ENCODE results near the gene DNAI2.

Gene DNAI2, protein sequence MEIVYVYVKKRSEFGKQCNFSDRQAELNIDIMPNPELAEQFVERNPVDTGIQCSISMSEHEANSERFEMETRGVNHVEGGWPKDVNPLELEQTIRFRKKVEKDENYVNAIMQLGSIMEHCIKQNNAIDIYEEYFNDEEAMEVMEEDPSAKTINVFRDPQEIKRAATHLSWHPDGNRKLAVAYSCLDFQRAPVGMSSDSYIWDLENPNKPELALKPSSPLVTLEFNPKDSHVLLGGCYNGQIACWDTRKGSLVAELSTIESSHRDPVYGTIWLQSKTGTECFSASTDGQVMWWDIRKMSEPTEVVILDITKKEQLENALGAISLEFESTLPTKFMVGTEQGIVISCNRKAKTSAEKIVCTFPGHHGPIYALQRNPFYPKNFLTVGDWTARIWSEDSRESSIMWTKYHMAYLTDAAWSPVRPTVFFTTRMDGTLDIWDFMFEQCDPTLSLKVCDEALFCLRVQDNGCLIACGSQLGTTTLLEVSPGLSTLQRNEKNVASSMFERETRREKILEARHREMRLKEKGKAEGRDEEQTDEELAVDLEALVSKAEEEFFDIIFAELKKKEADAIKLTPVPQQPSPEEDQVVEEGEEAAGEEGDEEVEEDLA

DNA sequence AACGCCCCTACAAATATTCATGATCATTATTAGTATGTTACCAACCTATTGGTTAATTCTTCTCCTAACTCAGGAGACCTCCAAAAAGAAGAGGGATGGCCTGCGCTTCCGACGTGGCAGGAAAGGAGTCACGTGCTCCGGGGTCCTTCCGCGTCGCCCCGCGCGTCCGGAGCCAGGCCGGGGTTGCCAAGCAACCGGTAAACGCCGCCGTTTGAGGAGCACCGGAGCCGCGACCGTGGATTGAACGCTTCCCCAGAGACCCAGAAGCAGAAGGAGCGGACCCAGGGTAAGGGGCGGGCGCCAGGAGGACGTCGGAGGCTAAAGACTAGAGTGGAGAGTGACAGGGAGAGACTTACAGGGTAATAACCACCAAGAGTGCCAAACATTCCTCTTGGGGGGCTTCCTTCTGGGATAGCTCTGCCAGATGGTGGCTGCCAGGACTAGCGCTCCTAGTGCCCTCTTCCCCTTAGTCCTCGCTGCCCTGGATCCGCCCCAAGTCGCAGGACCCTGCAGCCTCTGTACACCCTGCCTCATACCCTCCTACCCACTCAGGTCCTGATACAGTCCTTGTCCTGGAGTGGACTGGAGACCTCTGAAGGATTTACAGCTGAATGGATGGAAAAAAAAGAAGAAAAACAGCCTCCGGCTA lies at the start of gene DNAI2:
TSS of gene DNAI2 (plus strand) at position 175 of the 649 bp plus-strand sequence. CDS start 7,584 bp downstream, outside the sequence.
- Histone ChIP-seq H3K9ac (ENCODE audit: low read length) (no peak within 1 kb of the TSS), H3K4me1 (ENCODE audit: control insufficient read depth, insufficient read depth, low read length) (peaks cover 26% of the 10 kb centered on the region), H3K27me3 (ENCODE audit: control insufficient read depth, insufficient read depth, low read length) (peaks cover 16% of the 10 kb centered on the region), H3K36me3 (ENCODE audit: control insufficient read depth, insufficient read depth, low read length) (no peaks in the 10 kb centered on the region), H3K27ac (ENCODE audit: low read depth, low read length) (no peak within 1 kb of the TSS), H3K4me3 (ENCODE audit: low read depth, low read length) (peak within 1 kb of the TSS; percentile 14), H3K9me3 (ENCODE audit: control insufficient read depth, insufficient read depth, low read depth, low read length) (no peaks in the 10 kb centered on the region)

DNA sequence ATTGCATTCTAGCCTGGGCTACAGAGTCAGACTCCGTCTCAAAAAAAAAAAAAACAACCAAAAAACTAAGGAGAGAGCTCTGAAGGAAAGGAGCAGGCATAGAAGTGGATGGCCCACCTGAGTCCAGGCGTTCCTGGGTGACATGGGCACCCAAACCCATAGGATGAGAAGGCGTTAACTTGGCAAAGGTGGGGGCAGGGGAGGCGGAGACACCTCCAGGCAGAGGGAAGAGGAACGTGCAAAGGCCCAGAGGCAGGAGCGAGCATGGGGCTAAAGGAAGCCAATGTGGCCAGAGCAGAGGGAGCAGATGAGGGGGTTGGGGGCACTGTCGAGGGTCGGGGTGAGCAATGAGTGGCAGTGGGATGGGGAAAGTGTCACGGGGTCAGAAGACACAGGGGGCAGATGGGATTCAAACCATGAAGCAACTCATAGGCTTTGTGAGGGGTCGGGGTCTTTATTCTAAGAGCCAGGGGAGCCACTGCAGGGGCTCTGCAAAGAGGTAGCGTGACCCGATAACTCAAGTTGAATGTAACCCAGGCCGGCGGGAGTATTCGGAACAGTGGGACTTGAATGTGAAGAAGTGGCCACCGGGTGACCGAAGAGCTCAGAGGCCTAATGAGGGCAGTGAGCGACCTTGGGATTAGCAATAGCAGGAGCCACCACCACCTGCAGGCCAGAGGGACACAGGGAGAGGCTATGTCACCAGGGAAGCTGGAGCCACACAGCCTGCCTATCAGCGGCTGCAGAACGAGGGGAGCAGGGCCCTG lies 48.9 kb upstream of the DNAI2 start:
- Histone ChIP-seq H3K4me3 (ENCODE audit: low read depth, low read length) (no peak overlapping the region), H3K4me1 (ENCODE audit: control insufficient read depth, insufficient read depth, low read length) (no peaks in the 10 kb centered on the region; the same call in 1 of the 2 replicates), H3K9ac (ENCODE audit: low read length) (no peak overlapping the region), H3K36me3 (ENCODE audit: control insufficient read depth, insufficient read depth, low read length) (no peaks in the 10 kb centered on the region), H3K27me3 (ENCODE audit: control insufficient read depth, insufficient read depth, low read length) (no peaks in the 10 kb centered on the region), H3K9me3 (ENCODE audit: control insufficient read depth, insufficient read depth, low read depth, low read length) (no peaks in the 10 kb centered on the region), H3K27ac (ENCODE audit: low read depth, low read length) (no peak overlapping the region)

DNA sequence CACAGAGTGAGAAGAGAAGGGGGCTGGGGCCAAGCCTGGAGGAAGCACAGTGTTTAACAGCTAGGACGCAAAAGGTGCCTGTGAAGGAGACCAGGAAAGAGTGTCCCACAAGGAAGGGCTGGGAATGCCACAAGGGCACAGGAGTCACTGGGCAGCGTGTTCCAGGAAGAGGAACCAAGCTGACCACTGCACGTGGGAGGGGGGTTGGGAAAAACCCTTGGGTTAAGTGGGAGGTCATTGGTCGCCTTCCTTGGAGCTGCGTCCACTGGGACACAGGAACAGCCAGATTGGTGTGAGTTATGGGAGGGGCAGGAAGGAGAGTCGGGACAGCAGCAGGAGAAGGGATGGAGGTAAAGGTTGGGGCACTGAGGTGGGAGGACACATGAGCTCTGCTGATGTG lies 47.8 kb upstream of the DNAI2 start:
- Histone ChIP-seq H3K36me3 (ENCODE audit: control insufficient read depth, insufficient read depth, low read length) (no peaks in the 10 kb centered on the region), H3K27me3 (ENCODE audit: control insufficient read depth, insufficient read depth, low read length) (no peaks in the 10 kb centered on the region), H3K4me1 (ENCODE audit: control insufficient read depth, insufficient read depth, low read length) (no peaks in the 10 kb centered on the region; the same call in 1 of the 2 replicates), H3K27ac (ENCODE audit: low read depth, low read length) (no peak overlapping the region), H3K4me3 (ENCODE audit: low read depth, low read length) (no peak overlapping the region), H3K9ac (ENCODE audit: low read length) (no peak overlapping the region), H3K9me3 (ENCODE audit: control insufficient read depth, insufficient read depth, low read depth, low read length) (no peaks in the 10 kb centered on the region)

DNA sequence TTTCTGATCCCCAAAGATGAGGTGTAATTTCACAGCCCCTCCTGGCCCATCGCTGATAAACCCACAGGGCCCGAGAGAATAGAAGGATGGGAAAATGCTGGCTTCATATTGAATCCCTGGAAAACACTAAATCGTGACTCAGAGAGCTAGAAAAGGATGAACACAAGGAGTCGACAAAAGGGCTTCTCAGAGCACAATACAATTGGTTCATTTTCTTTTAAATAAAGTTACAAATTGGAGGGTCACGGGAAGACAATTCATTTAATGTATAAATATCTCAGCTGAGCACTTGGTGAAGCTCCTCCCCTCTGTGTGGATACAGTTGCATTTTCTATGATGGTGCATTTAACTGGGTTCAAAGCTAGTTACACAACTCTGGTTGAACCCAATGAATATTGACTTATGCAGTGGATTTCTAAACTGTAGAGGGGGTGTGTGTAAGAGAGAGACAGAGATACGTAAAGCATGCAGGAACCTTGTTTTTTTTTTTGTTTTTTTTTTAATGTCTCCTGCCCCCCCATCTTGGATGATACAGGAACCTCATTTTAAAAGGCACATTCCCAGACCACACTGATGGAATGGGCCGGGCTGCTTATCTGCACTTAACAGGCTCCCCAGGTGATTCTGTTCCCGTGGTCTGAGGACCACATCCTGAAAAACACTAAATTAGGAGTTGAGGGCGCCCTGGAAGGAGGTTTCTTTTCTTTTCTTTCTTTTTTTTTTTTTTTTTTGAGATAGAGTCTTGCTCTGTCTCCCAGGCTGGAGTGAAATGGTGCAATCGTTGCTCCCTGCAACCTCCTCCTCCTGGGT lies 46.6 kb upstream of the DNAI2 start:
- no peak overlapping the region for H3K9ac ChIP-seq (ENCODE audit: low read length)
- H3K27me3 ChIP-seq (ENCODE audit: control insufficient read depth, insufficient read depth, low read length): no peaks in the 10 kb centered on the region
- no peak overlapping the region for H3K27ac ChIP-seq (ENCODE audit: low read depth, low read length)
- no peaks in the 10 kb centered on the region for H3K9me3 ChIP-seq (ENCODE audit: control insufficient read depth, insufficient read depth, low read depth, low read length)
- H3K4me3 ChIP-seq (ENCODE audit: low read depth, low read length): no peak overlapping the region
- H3K4me1 ChIP-seq (ENCODE audit: control insufficient read depth, insufficient read depth, low read length): no peaks in the 10 kb centered on the region; the same call in 1 of the 2 replicates
- H3K36me3 ChIP-seq (ENCODE audit: control insufficient read depth, insufficient read depth, low read length): no peaks in the 10 kb centered on the region

DNA sequence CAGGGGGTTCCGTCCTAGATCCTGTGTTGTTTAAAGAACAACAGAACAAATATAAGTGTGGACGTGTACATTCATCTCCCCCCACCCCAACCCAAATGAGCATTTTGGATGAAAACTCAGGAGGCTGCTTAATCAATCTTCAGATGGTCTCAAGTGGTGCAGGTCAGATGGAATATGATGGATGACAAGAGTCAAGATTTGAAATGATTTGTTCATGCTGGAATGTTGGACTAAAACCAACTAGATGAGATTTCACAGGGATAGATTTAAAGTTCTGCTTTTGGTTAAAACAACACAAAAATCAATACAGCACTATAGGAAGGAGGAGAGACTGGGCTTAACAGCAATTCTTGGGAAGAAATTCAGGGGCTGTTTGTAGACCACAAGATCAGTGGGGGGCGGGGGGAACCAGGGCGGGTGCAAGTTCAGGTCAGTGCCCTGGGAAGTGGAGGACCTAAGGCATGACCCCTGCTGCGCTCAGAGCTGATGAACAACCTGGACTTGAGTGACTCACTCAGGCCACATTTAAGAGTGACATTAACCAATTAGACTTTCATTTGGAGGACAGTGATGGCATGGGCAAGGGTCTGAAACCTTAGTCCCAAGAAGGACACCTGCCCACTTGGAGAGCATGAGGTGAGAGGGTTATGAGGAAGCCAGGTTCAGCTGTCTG lies 45.6 kb upstream of the DNAI2 start:
- H3K4me1 ChIP-seq (ENCODE audit: control insufficient read depth, insufficient read depth, low read length): no peaks in the 10 kb centered on the region; the same call in 1 of the 2 replicates
- no peak overlapping the region for H3K27ac ChIP-seq (ENCODE audit: low read depth, low read length)
- no peaks in the 10 kb centered on the region for H3K9me3 ChIP-seq (ENCODE audit: control insufficient read depth, insufficient read depth, low read depth, low read length)
- H3K27me3 ChIP-seq (ENCODE audit: control insufficient read depth, insufficient read depth, low read length): no peaks in the 10 kb centered on the region
- H3K4me3 ChIP-seq (ENCODE audit: low read depth, low read length): no peak overlapping the region
- H3K36me3 ChIP-seq (ENCODE audit: control insufficient read depth, insufficient read depth, low read length): no peaks in the 10 kb centered on the region
- no peak overlapping the region for H3K9ac ChIP-seq (ENCODE audit: low read length)

DNA sequence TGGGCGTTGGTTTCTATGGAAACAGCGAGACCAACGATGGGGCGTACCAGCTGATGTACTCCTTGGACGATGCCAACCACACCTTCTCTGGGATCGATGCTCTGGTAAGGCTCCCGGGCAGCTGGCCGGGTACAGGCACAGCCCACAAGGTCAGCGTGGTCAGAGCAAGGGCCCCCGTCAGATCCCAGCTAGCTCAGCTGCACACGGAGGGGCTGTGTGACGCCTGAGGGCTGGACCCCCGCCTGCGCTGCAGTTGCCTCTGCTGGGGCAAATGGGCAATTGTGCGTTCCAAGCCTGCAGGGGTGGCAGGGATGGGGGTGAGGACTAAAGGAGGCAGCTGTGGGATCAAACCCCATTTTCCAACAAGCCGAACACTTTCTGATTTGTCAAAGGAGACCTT lies 43.1 kb upstream of the DNAI2 start:
- H3K36me3 ChIP-seq (ENCODE audit: control insufficient read depth, insufficient read depth, low read length): no peaks in the 10 kb centered on the region
- no peaks in the 10 kb centered on the region for H3K9me3 ChIP-seq (ENCODE audit: control insufficient read depth, insufficient read depth, low read depth, low read length)
- H3K4me3 ChIP-seq (ENCODE audit: low read depth, low read length): no peak overlapping the region
- no peaks in the 10 kb centered on the region for H3K27me3 ChIP-seq (ENCODE audit: control insufficient read depth, insufficient read depth, low read length)
- no peaks in the 10 kb centered on the region for H3K4me1 ChIP-seq (ENCODE audit: control insufficient read depth, insufficient read depth, low read length)
- no peak overlapping the region for H3K27ac ChIP-seq (ENCODE audit: low read depth, low read length)
- no peak overlapping the region for H3K9ac ChIP-seq (ENCODE audit: low read length)

DNA sequence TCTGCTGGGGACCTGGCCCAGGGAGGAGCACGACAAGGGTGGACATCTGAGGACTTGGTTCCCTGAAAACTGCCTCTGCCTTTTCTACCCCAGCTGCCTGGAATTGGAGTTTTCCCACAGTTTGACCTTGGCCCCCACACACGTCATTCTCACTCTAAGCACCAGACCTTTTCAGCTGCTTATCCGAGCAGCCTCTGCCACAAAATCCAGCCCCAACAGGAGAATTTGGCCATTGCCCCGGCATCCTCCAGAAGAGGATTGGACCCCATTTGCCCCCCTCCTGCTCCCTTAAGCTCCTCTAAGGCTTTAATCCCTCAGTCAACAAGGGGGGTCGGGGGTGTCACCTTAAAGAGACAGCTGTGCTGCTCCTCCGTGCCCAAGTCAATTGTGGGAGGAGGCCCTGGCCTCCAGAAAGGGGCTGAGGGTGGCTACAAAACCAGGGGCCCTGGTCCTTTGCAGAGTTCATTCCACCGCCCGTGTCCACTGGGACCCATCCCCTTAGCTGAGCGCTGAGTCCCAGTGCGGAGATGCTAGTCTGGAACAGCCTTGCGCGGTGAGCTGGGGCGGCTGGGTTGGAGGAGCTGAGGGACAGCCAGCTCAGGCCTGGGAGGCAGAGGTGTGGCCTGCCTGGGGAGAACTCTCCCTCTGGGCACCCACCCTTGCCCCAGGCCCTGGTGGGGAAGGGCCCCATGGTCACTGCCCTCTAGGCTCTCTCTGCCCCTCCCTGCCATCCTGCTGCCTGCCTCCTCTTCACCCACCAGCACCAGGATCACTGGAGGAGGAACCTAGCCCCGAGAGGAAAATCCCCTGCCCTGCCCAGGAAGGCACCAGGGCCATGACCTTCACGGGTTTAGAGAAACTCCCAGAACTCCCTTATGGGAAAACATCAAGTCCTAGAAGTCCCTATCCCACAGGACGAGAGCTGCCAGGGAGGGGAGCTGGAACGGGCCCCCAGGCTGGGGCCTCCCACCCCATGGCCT lies 41.8 kb upstream of the DNAI2 start:
- no peak overlapping the region for H3K4me3 ChIP-seq (ENCODE audit: low read depth, low read length)
- no peak overlapping the region for H3K27ac ChIP-seq (ENCODE audit: low read depth, low read length)
- no peaks in the 10 kb centered on the region for H3K4me1 ChIP-seq (ENCODE audit: control insufficient read depth, insufficient read depth, low read length)
- no peaks in the 10 kb centered on the region for H3K36me3 ChIP-seq (ENCODE audit: control insufficient read depth, insufficient read depth, low read length)
- H3K27me3 ChIP-seq (ENCODE audit: control insufficient read depth, insufficient read depth, low read length): no peaks in the 10 kb centered on the region
- H3K9ac ChIP-seq (ENCODE audit: low read length): no peak overlapping the region
- no peaks in the 10 kb centered on the region for H3K9me3 ChIP-seq (ENCODE audit: control insufficient read depth, insufficient read depth, low read depth, low read length)

DNA sequence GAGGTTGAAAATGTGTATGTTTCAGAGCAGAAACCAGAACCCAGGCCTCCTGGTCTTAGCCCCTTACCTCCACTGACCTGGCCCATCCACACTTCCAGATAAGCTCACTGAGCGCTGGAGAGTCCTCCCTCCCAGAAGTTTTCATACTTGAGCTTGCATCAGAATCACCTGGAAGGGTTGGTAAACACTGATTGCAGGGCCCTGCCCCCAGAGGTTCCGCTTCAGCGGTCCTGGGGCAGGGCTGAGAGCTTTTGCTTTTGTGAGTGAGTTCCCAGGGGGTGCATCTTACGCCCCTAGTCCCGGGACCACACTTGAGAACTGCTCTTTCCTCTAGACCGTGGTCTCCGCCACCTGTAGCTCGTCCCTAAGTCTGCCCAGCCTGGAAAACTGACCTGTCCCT lies 40.1 kb upstream of the DNAI2 start:
- no peak overlapping the region for H3K9ac ChIP-seq (ENCODE audit: low read length)
- H3K9me3 ChIP-seq (ENCODE audit: control insufficient read depth, insufficient read depth, low read depth, low read length): no peaks in the 10 kb centered on the region
- H3K36me3 ChIP-seq (ENCODE audit: control insufficient read depth, insufficient read depth, low read length): no peaks in the 10 kb centered on the region
- H3K4me1 ChIP-seq (ENCODE audit: control insufficient read depth, insufficient read depth, low read length): no peaks in the 10 kb centered on the region
- H3K27ac ChIP-seq (ENCODE audit: low read depth, low read length): no peak overlapping the region
- H3K4me3 ChIP-seq (ENCODE audit: low read depth, low read length): no peak overlapping the region
- H3K27me3 ChIP-seq (ENCODE audit: control insufficient read depth, insufficient read depth, low read length): no peaks in the 10 kb centered on the region

DNA sequence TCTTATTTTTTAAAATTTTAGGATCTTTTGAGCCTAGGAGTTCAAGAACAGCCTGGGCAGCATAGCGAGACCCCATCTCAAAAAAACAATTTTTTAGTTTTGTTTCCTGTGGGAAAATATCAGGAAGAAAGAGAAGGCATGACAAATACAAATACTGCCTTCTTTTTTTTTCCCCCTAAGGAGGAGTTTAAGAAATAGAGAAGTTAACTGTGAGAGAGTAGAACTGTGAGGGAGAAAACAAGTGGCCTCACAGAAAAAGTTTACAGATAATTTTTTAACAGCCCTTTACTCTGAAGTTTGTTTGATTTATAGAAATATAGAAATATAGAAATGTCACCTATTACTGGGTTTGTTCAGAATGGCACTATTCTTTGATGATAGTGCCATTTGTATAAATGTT lies 39.5 kb upstream of the DNAI2 start:
- H3K4me3 ChIP-seq (ENCODE audit: low read depth, low read length): no peak overlapping the region
- H3K4me1 ChIP-seq (ENCODE audit: control insufficient read depth, insufficient read depth, low read length): no peaks in the 10 kb centered on the region
- no peaks in the 10 kb centered on the region for H3K9me3 ChIP-seq (ENCODE audit: control insufficient read depth, insufficient read depth, low read depth, low read length)
- no peaks in the 10 kb centered on the region for H3K27me3 ChIP-seq (ENCODE audit: control insufficient read depth, insufficient read depth, low read length)
- no peak overlapping the region for H3K27ac ChIP-seq (ENCODE audit: low read depth, low read length)
- no peaks in the 10 kb centered on the region for H3K36me3 ChIP-seq (ENCODE audit: control insufficient read depth, insufficient read depth, low read length)
- H3K9ac ChIP-seq (ENCODE audit: low read length): no peak overlapping the region

Measured in HUES6 (cell line).